Progenitor cell of endocrine pancreas (in vitro differentiated cells): ENCODE measurements around the gene TMEM238L. TPM values are rescaled to one million over a fixed set of nuclear protein-coding genes. Genes with fewer than 3 reads are reported as not detected.

Source experiments
- DNase-seq: peaks from one replicate; pipeline ENCODE4 v3.0.0; 2021; ENCODE audit warnings: low spot score; ENCODE audit not compliant: unreplicated experiment
- H3K27ac Mint-ChIP-seq: 2 replicates; pipeline ENCODE4 v1.8.0; 2021; ENCODE audit warnings: mild to moderate bottlenecking, moderate library complexity, mixed read lengths
- H3K27me3 Mint-ChIP-seq: 2 replicates; pipeline ENCODE4 v1.8.0; 2021; ENCODE audit warnings: mixed read lengths
- H3K36me3 Mint-ChIP-seq: 2 replicates; pipeline ENCODE4 v1.8.0; 2022; ENCODE audit warnings: mixed read lengths; ENCODE audit not compliant: insufficient read depth
- H3K4me1 Mint-ChIP-seq: 2 replicates; pipeline ENCODE4 v1.8.0; 2021; ENCODE audit warnings: low read depth, mixed read lengths
- H3K4me3 Mint-ChIP-seq: 2 replicates; pipeline ENCODE4 v1.8.0; 2021; ENCODE audit warnings: low read depth, mild to moderate bottlenecking, moderate library complexity, mixed read lengths
- H3K9me3 Mint-ChIP-seq: 2 replicates; pipeline ENCODE4 v1.8.0; 2021; ENCODE audit warnings: low read depth, mixed read lengths
- total RNA-seq: library from RNA; stranded (reverse); gene quantifications from 2 replicates; pipeline ENCODE4 v1.2.1, GENCODE V29; 2021
- TF ChIP-seq, protein P1 (sequence below): fragments of 200-600 bp; sonication (generic); IDR thresholded peaks from one replicate; pipeline ENCODE4 v1.5.0; 2021; ENCODE audit warnings: antibody characterized with exemption, mild to moderate bottlenecking; ENCODE audit not compliant: unreplicated experiment

The TMEM238L gene
- total RNA-seq, 1 donor from 2014 or later = not detected

DNA sequence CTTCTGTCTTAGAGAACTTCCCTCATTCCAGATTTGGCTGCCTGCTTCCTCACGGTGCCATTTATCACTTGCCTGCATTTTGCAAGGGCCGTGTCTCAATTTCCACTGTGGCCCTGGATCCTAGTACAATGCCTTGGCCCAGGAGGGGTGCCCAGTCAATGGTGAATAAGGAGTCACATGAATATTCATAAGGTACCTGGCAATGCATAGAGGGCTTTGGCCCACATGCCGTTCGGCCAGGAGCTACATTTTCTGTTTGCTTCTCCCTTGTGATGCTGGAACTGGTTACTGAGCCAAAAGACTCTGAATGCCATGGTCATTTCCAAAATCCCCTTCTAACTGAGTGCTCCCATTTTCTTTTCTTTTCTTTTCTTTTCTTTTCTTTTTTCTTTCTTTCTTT is 38.8 kb upstream of the TMEM238L start:
- TF ChIP-seq, protein P1, sequence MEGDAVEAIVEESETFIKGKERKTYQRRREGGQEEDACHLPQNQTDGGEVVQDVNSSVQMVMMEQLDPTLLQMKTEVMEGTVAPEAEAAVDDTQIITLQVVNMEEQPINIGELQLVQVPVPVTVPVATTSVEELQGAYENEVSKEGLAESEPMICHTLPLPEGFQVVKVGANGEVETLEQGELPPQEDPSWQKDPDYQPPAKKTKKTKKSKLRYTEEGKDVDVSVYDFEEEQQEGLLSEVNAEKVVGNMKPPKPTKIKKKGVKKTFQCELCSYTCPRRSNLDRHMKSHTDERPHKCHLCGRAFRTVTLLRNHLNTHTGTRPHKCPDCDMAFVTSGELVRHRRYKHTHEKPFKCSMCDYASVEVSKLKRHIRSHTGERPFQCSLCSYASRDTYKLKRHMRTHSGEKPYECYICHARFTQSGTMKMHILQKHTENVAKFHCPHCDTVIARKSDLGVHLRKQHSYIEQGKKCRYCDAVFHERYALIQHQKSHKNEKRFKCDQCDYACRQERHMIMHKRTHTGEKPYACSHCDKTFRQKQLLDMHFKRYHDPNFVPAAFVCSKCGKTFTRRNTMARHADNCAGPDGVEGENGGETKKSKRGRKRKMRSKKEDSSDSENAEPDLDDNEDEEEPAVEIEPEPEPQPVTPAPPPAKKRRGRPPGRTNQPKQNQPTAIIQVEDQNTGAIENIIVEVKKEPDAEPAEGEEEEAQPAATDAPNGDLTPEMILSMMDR = no peak
- Mint-ChIP-seq H3K27me3 (peaks cover 55% of the 10 kb centered on the region), H3K4me1 (peaks cover 16% of the 10 kb centered on the region), H3K36me3 (no peaks in the 10 kb centered on the region), H3K27ac (no peak overlapping the region), H3K4me3 (no peak overlapping the region), H3K9me3 (no peaks in the 10 kb centered on the region)
- no peak for DNase-seq

DNA sequence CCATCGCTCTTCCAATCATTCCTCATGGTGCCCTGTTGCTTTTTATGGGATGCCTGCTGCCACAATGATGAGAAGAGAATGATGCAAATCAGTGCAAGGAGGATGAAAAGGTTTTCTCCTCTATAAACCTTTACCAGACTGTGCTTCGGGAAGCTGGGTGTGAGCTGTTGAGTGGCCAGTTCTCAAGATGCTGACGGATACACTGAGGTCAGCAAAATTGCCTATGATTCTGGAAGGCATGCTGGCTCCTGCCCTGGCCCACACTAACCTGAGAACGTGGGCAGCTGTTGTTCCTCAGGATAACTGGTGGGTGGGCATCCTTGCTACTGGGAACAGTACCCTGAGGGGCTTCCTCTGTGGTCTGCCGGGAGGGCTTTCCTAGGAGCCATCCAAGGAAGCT is 34.8 kb upstream of the TMEM238L start:
- no peak overlapping the region for H3K4me3 Mint-ChIP-seq
- no peak for DNase-seq
- H3K27me3 Mint-ChIP-seq = peaks cover 34% of the 10 kb centered on the region
- TF ChIP-seq, protein P1 = no peak
- no peaks in the 10 kb centered on the region for H3K36me3 Mint-ChIP-seq
- no peaks in the 10 kb centered on the region for H3K9me3 Mint-ChIP-seq
- no peak overlapping the region for H3K27ac Mint-ChIP-seq
- peaks cover 5% of the 10 kb centered on the region for H3K4me1 Mint-ChIP-seq

DNA sequence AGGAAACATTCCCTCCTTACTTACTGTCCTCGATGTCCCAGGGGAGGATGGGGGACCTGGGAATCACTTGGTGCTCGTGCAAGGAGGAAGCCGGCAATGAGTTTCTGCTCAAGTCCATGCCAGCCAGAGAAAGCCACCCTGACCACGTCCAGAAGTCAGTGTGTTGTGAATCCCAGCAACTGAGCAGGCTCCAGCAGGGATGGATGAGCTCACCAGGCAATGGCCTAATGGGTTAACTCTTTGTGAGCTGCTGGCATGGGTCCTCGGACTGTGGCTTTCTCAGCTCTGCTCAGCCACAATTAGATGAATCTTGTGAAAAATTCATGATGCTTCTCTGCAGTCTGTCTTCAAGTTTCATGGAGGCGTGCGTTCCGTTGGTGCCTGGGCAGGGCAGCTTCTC is 34.0 kb upstream of the TMEM238L start, which contains the start of gene PIRT:
TSS of gene PIRT (minus strand) at position 167 of the 400 bp plus-strand sequence. CDS start 12,442 bp downstream, outside the sequence.
- no peak for DNase-seq
- Mint-ChIP-seq H3K27ac (no peak within 1 kb of the TSS), H3K27me3 (peaks cover 30% of the 10 kb centered on the region), H3K9me3 (no peaks in the 10 kb centered on the region), H3K4me3 (no peak within 1 kb of the TSS), H3K36me3 (no peaks in the 10 kb centered on the region), H3K4me1 (no peaks in the 10 kb centered on the region)
- TF ChIP-seq, protein P1 = no peak

DNA sequence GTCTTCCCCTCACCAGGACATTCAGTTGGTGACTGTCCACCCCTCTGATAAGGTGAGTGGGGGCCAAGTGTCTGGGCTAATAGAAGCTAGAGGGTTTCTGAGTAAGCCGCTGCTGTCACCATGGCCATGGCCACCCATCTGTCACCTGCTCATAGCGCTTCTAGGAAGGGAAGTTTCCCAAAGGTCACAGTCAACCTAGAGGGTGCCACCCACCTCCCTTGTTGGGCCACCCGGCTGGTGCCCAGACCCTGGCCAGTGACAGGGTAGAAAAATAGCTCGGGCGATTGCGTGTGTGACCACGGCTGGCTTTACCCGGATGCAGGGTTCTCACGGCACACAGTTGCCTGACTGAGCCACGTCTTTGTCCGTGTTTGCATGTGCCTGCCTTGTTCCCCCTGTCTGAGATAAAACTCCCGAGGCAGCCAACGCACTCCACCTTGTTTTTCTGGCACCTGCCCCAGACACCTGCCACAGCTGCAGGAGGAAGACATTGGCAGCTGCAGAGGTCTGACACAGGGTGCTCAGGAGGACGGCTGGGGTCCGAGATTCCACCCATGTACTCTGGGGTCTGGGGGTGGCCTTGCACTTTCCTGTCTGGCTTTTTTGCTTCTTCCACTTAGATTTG is 33.2 kb upstream of the TMEM238L start:
- Mint-ChIP-seq H3K4me3 (no peak overlapping the region), H3K27ac (no peak overlapping the region), H3K9me3 (no peaks in the 10 kb centered on the region), H3K36me3 (no peaks in the 10 kb centered on the region), H3K27me3 (peaks cover 24% of the 10 kb centered on the region), H3K4me1 (no peaks in the 10 kb centered on the region)
- TF ChIP-seq, protein P1 = no peak
- no peak for DNase-seq

DNA sequence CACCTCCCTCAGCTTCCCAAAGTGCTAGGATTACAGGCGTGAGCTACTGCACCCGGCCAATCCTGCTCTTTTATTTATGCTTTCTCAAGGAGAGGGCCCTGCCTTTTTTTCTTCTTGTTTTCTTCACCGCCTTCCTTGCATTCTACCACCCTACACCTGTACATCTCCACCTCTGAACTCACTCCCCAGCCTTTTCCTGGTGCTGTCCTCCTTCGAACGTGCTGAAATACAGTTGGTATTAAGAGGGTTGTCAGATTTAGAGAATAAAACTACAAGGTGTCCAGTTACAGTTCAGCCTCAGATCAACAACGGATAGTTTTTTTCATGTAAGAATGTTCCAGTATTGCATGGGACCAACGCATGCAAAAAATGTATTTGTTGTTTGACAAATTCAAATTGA is 32.2 kb upstream of the TMEM238L start:
- Mint-ChIP-seq H3K27ac (no peak overlapping the region), H3K4me3 (no peak overlapping the region), H3K27me3 (peaks cover 22% of the 10 kb centered on the region), H3K4me1 (no peaks in the 10 kb centered on the region), H3K36me3 (no peaks in the 10 kb centered on the region), H3K9me3 (no peaks in the 10 kb centered on the region)
- TF ChIP-seq, protein P1 = no peak
- no peak for DNase-seq
